ENCODE measurements around the gene CLDN6. TPM values are rescaled to one million over a fixed set of nuclear protein-coding genes. Genes with fewer than 3 reads are reported as not detected.

Gene CLDN6
- total and polyA plus RNA-seq, 9 of the 15 experiments (the other 6 are each of a cell fraction or from before 2014, with no cell fraction given): 0.22 to 0.75 (median 0.38) TPM; not detected in 3

DNA sequence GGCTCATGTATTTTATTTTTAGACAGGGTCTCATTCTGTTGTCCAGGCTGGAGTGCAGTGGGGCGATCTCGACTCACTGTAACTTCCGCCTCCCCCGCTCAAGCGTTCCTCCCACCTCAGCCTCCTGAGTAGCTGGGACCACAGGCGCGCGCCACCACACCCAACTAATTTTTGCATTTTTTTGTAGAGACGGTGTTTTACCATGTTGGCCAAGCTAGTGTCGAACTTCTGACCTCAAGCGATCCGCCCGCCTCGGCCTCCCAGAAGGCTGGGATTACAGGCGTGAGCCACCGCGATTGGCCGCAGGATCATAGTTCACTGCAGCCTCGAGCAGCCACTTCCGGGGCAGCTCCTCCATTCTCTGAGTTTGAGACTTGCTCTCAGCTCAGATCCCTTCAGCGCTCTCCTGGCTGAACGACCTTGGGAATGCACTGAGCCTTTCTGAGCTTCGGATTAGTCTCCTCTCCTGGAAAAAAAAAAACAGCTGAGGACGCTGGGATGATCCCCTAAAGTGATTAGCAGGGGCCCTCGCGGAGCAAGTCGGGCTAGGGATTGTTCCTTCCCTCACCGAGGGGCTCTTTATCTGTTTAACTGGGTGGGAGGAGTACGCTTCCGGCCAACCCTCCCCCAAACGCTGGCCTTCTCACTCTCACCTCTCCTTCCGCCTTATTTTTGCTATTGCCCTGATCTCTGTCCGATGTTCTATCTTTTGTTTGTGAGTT is 36.6 kb downstream of the CLDN6 start (continued):
- no peak for TF ChIP-seq ZNF707 (CRISPR knock-in tag; conservative IDR thresholded peaks at IDR 0.05)
- no peak for TF ChIP-seq SAFB2 (IDR thresholded peaks at IDR 0.05; ENCODE audit: borderline replicate concordance, low read depth, low read length, severe bottlenecking)
- peak in 1 of 2 experiments; percentile 60; a peak in 2 of 4 replicates for TF ChIP-seq ARNT (IDR thresholded peaks at IDR 0.05)
- no peak for TF ChIP-seq MXI1 (IDR thresholded peaks at IDR 0.05; ENCODE audit: low read depth, low read length)
- no peak for TF ChIP-seq ZBTB17 (CRISPR knock-in tag; IDR thresholded peaks at IDR 0.05)
- TF ChIP-seq MAZ (CRISPR knock-in tag; conservative IDR thresholded peaks at IDR 0.05 in 1 of 2, IDR thresholded peaks at IDR 0.05 in 1 of 2): peak in 1 of 2 experiments; percentile 50; a peak in 1 of 4 replicates
- TF ChIP-seq RB1 (IDR thresholded peaks at IDR 0.05; ENCODE audit: low read depth): no peak
- TF ChIP-seq NR2F6 (CRISPR knock-in tag; IDR thresholded peaks at IDR 0.05): no peak
- TF ChIP-seq ZNF76 (CRISPR knock-in tag; IDR thresholded peaks at IDR 0.05; ENCODE audit: borderline replicate concordance): no peak
- no peak for TF ChIP-seq MYBL2 (IDR thresholded peaks at IDR 0.05; ENCODE audit: low read depth)
- no peak for TF ChIP-seq MYBL2 (CRISPR knock-in tag; IDR thresholded peaks at IDR 0.05; ENCODE audit: borderline replicate concordance)
- TF ChIP-seq, protein P1, sequence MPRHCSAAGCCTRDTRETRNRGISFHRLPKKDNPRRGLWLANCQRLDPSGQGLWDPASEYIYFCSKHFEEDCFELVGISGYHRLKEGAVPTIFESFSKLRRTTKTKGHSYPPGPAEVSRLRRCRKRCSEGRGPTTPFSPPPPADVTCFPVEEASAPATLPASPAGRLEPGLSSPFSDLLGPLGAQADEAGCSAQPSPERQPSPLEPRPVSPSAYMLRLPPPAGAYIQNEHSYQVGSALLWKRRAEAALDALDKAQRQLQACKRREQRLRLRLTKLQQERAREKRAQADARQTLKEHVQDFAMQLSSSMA (CRISPR knock-in tag; IDR thresholded peaks at IDR 0.05): no peak
- TF ChIP-seq POLR2AphosphoS2 (IDR thresholded peaks at IDR 0.05; ENCODE audit: low read length): no peak
- peak; percentile 65 for TF ChIP-seq SOX6 (IDR thresholded peaks at IDR 0.05)
- TF ChIP-seq, protein P2, sequence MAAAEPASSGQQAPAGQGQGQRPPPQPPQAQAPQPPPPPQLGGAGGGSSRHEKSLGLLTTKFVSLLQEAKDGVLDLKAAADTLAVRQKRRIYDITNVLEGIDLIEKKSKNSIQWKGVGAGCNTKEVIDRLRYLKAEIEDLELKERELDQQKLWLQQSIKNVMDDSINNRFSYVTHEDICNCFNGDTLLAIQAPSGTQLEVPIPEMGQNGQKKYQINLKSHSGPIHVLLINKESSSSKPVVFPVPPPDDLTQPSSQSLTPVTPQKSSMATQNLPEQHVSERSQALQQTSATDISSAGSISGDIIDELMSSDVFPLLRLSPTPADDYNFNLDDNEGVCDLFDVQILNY (CRISPR knock-in tag; IDR thresholded peaks at IDR 0.05): no peak
- no peak for TF ChIP-seq ZNF274 (IDR thresholded peaks at IDR 0.05; ENCODE audit: borderline replicate concordance, low read depth, low read length)
- TF ChIP-seq CBX8 (IDR thresholded peaks at IDR 0.05; ENCODE audit: borderline replicate concordance, extremely low read depth, low read depth, low read length, poor library complexity, severe bottlenecking): no peak
- TF ChIP-seq, protein P3, sequence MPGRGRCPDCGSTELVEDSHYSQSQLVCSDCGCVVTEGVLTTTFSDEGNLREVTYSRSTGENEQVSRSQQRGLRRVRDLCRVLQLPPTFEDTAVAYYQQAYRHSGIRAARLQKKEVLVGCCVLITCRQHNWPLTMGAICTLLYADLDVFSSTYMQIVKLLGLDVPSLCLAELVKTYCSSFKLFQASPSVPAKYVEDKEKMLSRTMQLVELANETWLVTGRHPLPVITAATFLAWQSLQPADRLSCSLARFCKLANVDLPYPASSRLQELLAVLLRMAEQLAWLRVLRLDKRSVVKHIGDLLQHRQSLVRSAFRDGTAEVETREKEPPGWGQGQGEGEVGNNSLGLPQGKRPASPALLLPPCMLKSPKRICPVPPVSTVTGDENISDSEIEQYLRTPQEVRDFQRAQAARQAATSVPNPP (IDR thresholded peaks at IDR 0.05; ENCODE audit: borderline replicate concordance, insufficient read depth, insufficient read length): no peak
- no peak for TF ChIP-seq ZBTB1 (CRISPR knock-in tag; IDR thresholded peaks at IDR 0.05; ENCODE audit: borderline replicate concordance, low read depth)
- TF ChIP-seq NCOA1 (IDR thresholded peaks at IDR 0.05; ENCODE audit: low read depth): 0 out of 2 replicates have a peak, but pooled peaks have one; percentile 11
- TF ChIP-seq, protein P4, sequence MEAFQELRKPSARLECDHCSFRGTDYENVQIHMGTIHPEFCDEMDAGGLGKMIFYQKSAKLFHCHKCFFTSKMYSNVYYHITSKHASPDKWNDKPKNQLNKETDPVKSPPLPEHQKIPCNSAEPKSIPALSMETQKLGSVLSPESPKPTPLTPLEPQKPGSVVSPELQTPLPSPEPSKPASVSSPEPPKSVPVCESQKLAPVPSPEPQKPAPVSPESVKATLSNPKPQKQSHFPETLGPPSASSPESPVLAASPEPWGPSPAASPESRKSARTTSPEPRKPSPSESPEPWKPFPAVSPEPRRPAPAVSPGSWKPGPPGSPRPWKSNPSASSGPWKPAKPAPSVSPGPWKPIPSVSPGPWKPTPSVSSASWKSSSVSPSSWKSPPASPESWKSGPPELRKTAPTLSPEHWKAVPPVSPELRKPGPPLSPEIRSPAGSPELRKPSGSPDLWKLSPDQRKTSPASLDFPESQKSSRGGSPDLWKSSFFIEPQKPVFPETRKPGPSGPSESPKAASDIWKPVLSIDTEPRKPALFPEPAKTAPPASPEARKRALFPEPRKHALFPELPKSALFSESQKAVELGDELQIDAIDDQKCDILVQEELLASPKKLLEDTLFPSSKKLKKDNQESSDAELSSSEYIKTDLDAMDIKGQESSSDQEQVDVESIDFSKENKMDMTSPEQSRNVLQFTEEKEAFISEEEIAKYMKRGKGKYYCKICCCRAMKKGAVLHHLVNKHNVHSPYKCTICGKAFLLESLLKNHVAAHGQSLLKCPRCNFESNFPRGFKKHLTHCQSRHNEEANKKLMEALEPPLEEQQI (IDR thresholded peaks at IDR 0.05): no peak
- no peak for TF ChIP-seq ZFP1 (CRISPR knock-in tag; IDR thresholded peaks at IDR 0.05)
- no peak for TF ChIP-seq POLR3A (IDR thresholded peaks at IDR 0.05; ENCODE audit: borderline replicate concordance, extremely low read depth, insufficient read depth, insufficient read length)
- no peak for TF ChIP-seq RFX5 (IDR thresholded peaks at IDR 0.05; ENCODE audit: low read depth, low read length)

Measured in K562 (cell line).